ENCODE measurements around the gene CFHR4.
"Not testable (repeated sequence)": the region's sequence is repeated elsewhere in the genome, so short reads cannot be mapped to it uniquely, and the experiment has no call there.

GRCh38 chr1:196912283-196912682 lies 24.4 kb downstream of the CFHR4 start:
- TF ChIP-seq RAD21 (IDR thresholded peaks at IDR 0.05; ENCODE audit: low read length); SMC3 (IDR thresholded peaks at IDR 0.05; ENCODE audit: low read depth, low read length); CTCF (conservative IDR thresholded peaks at IDR 0.05; ENCODE audit: low read depth, low read length); POLR2A (IDR thresholded peaks at IDR 0.05; ENCODE audit: low read depth, low read length); RFX5 (IDR thresholded peaks at IDR 0.05; ENCODE audit: low read depth, low read length): not testable (repeated sequence)
